ENCODE data around the gene XYLT2.
"Not testable (repeated sequence)": the region's sequence is repeated elsewhere in the genome, so short reads cannot be mapped to it uniquely, and the experiment has no call there.

The XYLT2 gene

GRCh38 chr17:50388728-50389127 lies 42.8 kb downstream of the XYLT2 start:
- H3K4me3 ChIP-seq (ENCODE audit: low read depth, low read length) = no peak overlapping the region

- H3K4me3 ChIP-seq (ENCODE audit: low read depth, low read length) = no peak overlapping the region
Measured at GRCh38 chr17:50389534-50389933, 43.6 kb downstream of the XYLT2 start.

- no peak overlapping the region for H3K4me3 ChIP-seq (ENCODE audit: low read depth, low read length)
Measured at GRCh38 chr17:50392621-50393020, 46.7 kb downstream of the XYLT2 start.

GRCh38 chr17:50393700-50394099 lies 47.8 kb downstream of the XYLT2 start:
- H3K4me3 ChIP-seq (ENCODE audit: low read depth, low read length) = no peak overlapping the region

- H3K4me3 ChIP-seq (ENCODE audit: low read depth, low read length) = no peak overlapping the region
Measured at GRCh38 chr17:50394711-50395110, 48.8 kb downstream of the XYLT2 start.

GRCh38 chr17:50396261-50397110 lies 50.6 kb downstream of the XYLT2 start:
- H3K4me3 ChIP-seq (ENCODE audit: low read depth, low read length) = peak overlapping the region; percentile 91

- peak within 1 kb of the TSS; percentile 91 for H3K4me3 ChIP-seq (ENCODE audit: low read depth, low read length)
Measured at GRCh38 chr17:50397111-50397918, 51.4 kb downstream of the XYLT2 start, which contains the start of gene LRRC59. TSS of gene LRRC59 (minus strand) at chr17:50397523. CDS start at chr17:50397317, 206 bp downstream.

GRCh38 chr17:50397919-50398285 lies 52.0 kb downstream of the XYLT2 start:
- H3K4me3 ChIP-seq (ENCODE audit: low read depth, low read length) = peak overlapping the region; percentile 91

- not testable (repeated sequence) for H3K4me3 ChIP-seq (ENCODE audit: low read depth, low read length)
Measured at GRCh38 chr17:50398672-50399071, 52.7 kb downstream of the XYLT2 start.

GRCh38 chr17:50399591-50399990 lies 53.7 kb downstream of the XYLT2 start:
- not testable (repeated sequence) for H3K4me3 ChIP-seq (ENCODE audit: low read depth, low read length)

- not testable (repeated sequence) for H3K4me3 ChIP-seq (ENCODE audit: low read depth, low read length)
Measured at GRCh38 chr17:50405351-50405750, 59.4 kb downstream of the XYLT2 start.

- H3K4me3 ChIP-seq (ENCODE audit: low read depth, low read length) = no peak overlapping the region
Measured at GRCh38 chr17:50406578-50406977, 60.7 kb downstream of the XYLT2 start.

GRCh38 chr17:50407921-50408320 lies 62.0 kb downstream of the XYLT2 start:
- no peak overlapping the region for H3K4me3 ChIP-seq (ENCODE audit: low read depth, low read length)
